ENCODE measurements around the gene LDLRAD4. TPM values are rescaled to one million over a fixed set of nuclear protein-coding genes. Genes with fewer than 3 reads are reported as not detected.
"Not testable (repeated sequence)": the region's sequence is repeated elsewhere in the genome, so short reads cannot be mapped to it uniquely, and the experiment has no call there.

Gene LDLRAD4
- total RNA-seq, 2 experiments from 2014 or later = 34.3 to 35.7 TPM

- CTCF ChIA-PET; DNase-seq; H3K27ac Mint-ChIP-seq; ATAC-seq; H3K27me3 Mint-ChIP-seq (ENCODE audit: low read depth); H3K4me1 Mint-ChIP-seq (ENCODE audit: low read depth); H3K4me3 Mint-ChIP-seq; POLR2A ChIA-PET: not testable (repeated sequence)
- Mint-ChIP-seq H3K36me3 (ENCODE audit: low read depth) (peaks cover 34% of the 10 kb centered on the region), H3K9me3 (ENCODE audit: insufficient read depth) (peaks cover 16% of the 10 kb centered on the region)
Measured at GRCh38 chr18:13346449-13346848, 127.9 kb downstream of the LDLRAD4 start.

GRCh38 chr18:13353084-13353823, 134.7 kb downstream of the LDLRAD4 start:
- H3K4me1 Mint-ChIP-seq (ENCODE audit: low read depth) = peaks cover 15% of the 10 kb centered on the region
- peaks cover 8% of the 10 kb centered on the region for H3K9me3 Mint-ChIP-seq (ENCODE audit: insufficient read depth)
- peak overlapping the region; percentile 85 for H3K27ac Mint-ChIP-seq
- peak; percentile 61 for ATAC-seq
- no peaks in the 10 kb centered on the region for H3K27me3 Mint-ChIP-seq (ENCODE audit: low read depth)
- peak; percentile 45 for DNase-seq
- POLR2A ChIA-PET = interaction anchor here (0.7 kb wide), 1 partner anchor 85 kb away, joined by 3 read pairs; no protein-coding TSS in a partner anchor
- peaks cover 15% of the 10 kb centered on the region for H3K36me3 Mint-ChIP-seq (ENCODE audit: low read depth)
- CTCF ChIA-PET = interaction anchor here (1.2 to 1.6 kb wide), 4 partner anchors 11 to 137 kb away, joined by 3 to 12 read pairs (median 5); no protein-coding TSS in a partner anchor
- peak overlapping the region; percentile 26 for H3K4me3 Mint-ChIP-seq

GRCh38 chr18:13354402-13354801, 135.8 kb downstream of the LDLRAD4 start:
- no peak for ATAC-seq
- Mint-ChIP-seq H3K27ac (no peak overlapping the region), H3K27me3 (ENCODE audit: low read depth) (no peaks in the 10 kb centered on the region), H3K36me3 (ENCODE audit: low read depth) (peaks cover 11% of the 10 kb centered on the region), H3K9me3 (ENCODE audit: insufficient read depth) (peaks cover 8% of the 10 kb centered on the region), H3K4me1 (ENCODE audit: low read depth) (peaks cover 20% of the 10 kb centered on the region), H3K4me3 (no peak overlapping the region)
- CTCF ChIA-PET = interaction anchor here (1.4 kb wide), 2 partner anchors 10 to 81 kb away, joined by 3 to 6 read pairs; no protein-coding TSS in a partner anchor
- POLR2A ChIA-PET = no interaction called here
- no peak for DNase-seq

GRCh38 chr18:13356032-13356431, 137.5 kb downstream of the LDLRAD4 start:
- H3K4me3 Mint-ChIP-seq = no peak overlapping the region
- H3K36me3 Mint-ChIP-seq (ENCODE audit: low read depth) = peaks cover 4% of the 10 kb centered on the region
- peaks cover 4% of the 10 kb centered on the region for H3K9me3 Mint-ChIP-seq (ENCODE audit: insufficient read depth)
- CTCF ChIA-PET = no interaction called here
- POLR2A ChIA-PET = no interaction called here
- peaks cover 20% of the 10 kb centered on the region for H3K4me1 Mint-ChIP-seq (ENCODE audit: low read depth)
- DNase-seq (no peak), ATAC-seq (no peak)
- H3K27me3 Mint-ChIP-seq (ENCODE audit: low read depth) = no peaks in the 10 kb centered on the region
- no peak overlapping the region for H3K27ac Mint-ChIP-seq

GRCh38 chr18:13357289-13357688, 138.7 kb downstream of the LDLRAD4 start:
- H3K4me1 Mint-ChIP-seq (ENCODE audit: low read depth) = peaks cover 21% of the 10 kb centered on the region
- no peak for ATAC-seq
- no peaks in the 10 kb centered on the region for H3K36me3 Mint-ChIP-seq (ENCODE audit: low read depth)
- no peak overlapping the region for H3K27ac Mint-ChIP-seq
- H3K9me3 Mint-ChIP-seq (ENCODE audit: insufficient read depth) = no peaks in the 10 kb centered on the region
- H3K27me3 Mint-ChIP-seq (ENCODE audit: low read depth) = no peaks in the 10 kb centered on the region
- DNase-seq = no peak
- CTCF ChIA-PET = no interaction called here
- POLR2A ChIA-PET = no interaction called here
- H3K4me3 Mint-ChIP-seq = no peak overlapping the region

GRCh38 chr18:13359210-13359609, 140.7 kb downstream of the LDLRAD4 start:
- Mint-ChIP-seq H3K4me3 (no peak overlapping the region), H3K27ac (no peak overlapping the region), H3K27me3 (ENCODE audit: low read depth) (no peaks in the 10 kb centered on the region), H3K4me1 (ENCODE audit: low read depth) (peaks cover 8% of the 10 kb centered on the region), H3K9me3 (ENCODE audit: insufficient read depth) (no peaks in the 10 kb centered on the region), H3K36me3 (ENCODE audit: low read depth) (no peaks in the 10 kb centered on the region)
- ChIA-PET POLR2A (no interaction called here), CTCF (interaction anchor here (0.6 to 1.4 kb wide), 3 partner anchors 14 to 143 kb away, joined by 3 to 4 read pairs (median 3); no protein-coding TSS in a partner anchor)
- ATAC-seq (no peak), DNase-seq (no peak)

- H3K27ac Mint-ChIP-seq = no peak overlapping the region
- no peaks in the 10 kb centered on the region for H3K27me3 Mint-ChIP-seq (ENCODE audit: low read depth)
- DNase-seq = no peak
- no peaks in the 10 kb centered on the region for H3K36me3 Mint-ChIP-seq (ENCODE audit: low read depth)
- no peak overlapping the region for H3K4me3 Mint-ChIP-seq
- no peaks in the 10 kb centered on the region for H3K9me3 Mint-ChIP-seq (ENCODE audit: insufficient read depth)
- ATAC-seq = no peak
- POLR2A ChIA-PET = no interaction called here
- peaks cover 8% of the 10 kb centered on the region for H3K4me1 Mint-ChIP-seq (ENCODE audit: low read depth)
- CTCF ChIA-PET = interaction anchor here (1.1 to 1.9 kb wide), 2 partner anchors 11 to 12 kb away, joined by 3 to 5 read pairs; no protein-coding TSS in a partner anchor
Measured at GRCh38 chr18:13361431-13361830, 142.9 kb downstream of the LDLRAD4 start.

- ATAC-seq (no peak), DNase-seq (no peak)
- Mint-ChIP-seq H3K27ac (no peak overlapping the region), H3K27me3 (ENCODE audit: low read depth) (no peaks in the 10 kb centered on the region), H3K4me1 (ENCODE audit: low read depth) (peaks cover 8% of the 10 kb centered on the region), H3K36me3 (ENCODE audit: low read depth) (no peaks in the 10 kb centered on the region), H3K9me3 (ENCODE audit: insufficient read depth) (no peaks in the 10 kb centered on the region), H3K4me3 (no peak overlapping the region)
- POLR2A ChIA-PET = no interaction called here
- CTCF ChIA-PET = interaction anchor here (1.1 to 1.9 kb wide), 2 partner anchors 10 to 12 kb away, joined by 3 to 5 read pairs; no protein-coding TSS in a partner anchor
Measured at GRCh38 chr18:13362051-13362450, 143.5 kb downstream of the LDLRAD4 start.

- no peak for DNase-seq
- POLR2A ChIA-PET = no interaction called here
- no peak overlapping the region for H3K4me3 Mint-ChIP-seq
- H3K36me3 Mint-ChIP-seq (ENCODE audit: low read depth) = no peaks in the 10 kb centered on the region
- H3K4me1 Mint-ChIP-seq (ENCODE audit: low read depth) = peaks cover 8% of the 10 kb centered on the region
- no peak overlapping the region for H3K27ac Mint-ChIP-seq
- no peaks in the 10 kb centered on the region for H3K27me3 Mint-ChIP-seq (ENCODE audit: low read depth)
- CTCF ChIA-PET = interaction anchor here (1.9 kb wide), 1 partner anchor 10 kb away, joined by 5 read pairs; no protein-coding TSS in a partner anchor
- ATAC-seq = no peak
- H3K9me3 Mint-ChIP-seq (ENCODE audit: insufficient read depth) = no peaks in the 10 kb centered on the region
Measured at GRCh38 chr18:13362607-13363006, 144.0 kb downstream of the LDLRAD4 start.

GRCh38 chr18:13363359-13363758, 144.8 kb downstream of the LDLRAD4 start:
- Mint-ChIP-seq H3K27ac (no peak overlapping the region), H3K4me1 (ENCODE audit: low read depth) (peaks cover 8% of the 10 kb centered on the region), H3K9me3 (ENCODE audit: insufficient read depth) (no peaks in the 10 kb centered on the region), H3K36me3 (ENCODE audit: low read depth) (no peaks in the 10 kb centered on the region), H3K27me3 (ENCODE audit: low read depth) (no peaks in the 10 kb centered on the region), H3K4me3 (no peak overlapping the region)
- ChIA-PET POLR2A (no interaction called here), CTCF (interaction anchor here (1.5 kb wide), 1 partner anchor 10 kb away, joined by 3 read pairs; no protein-coding TSS in a partner anchor)
- ATAC-seq = no peak
- no peak for DNase-seq

- DNase-seq (no peak), ATAC-seq (no peak)
- ChIA-PET POLR2A (interaction anchor here (1.1 kb wide), 1 partner anchor 12 kb away, joined by 3 read pairs; no protein-coding TSS in a partner anchor), CTCF (interaction anchor here (1.0 to 1.5 kb wide), 3 partner anchors 9 to 13 kb away, joined by 3 to 6 read pairs (median 3); no protein-coding TSS in a partner anchor)
- Mint-ChIP-seq H3K9me3 (ENCODE audit: insufficient read depth) (no peaks in the 10 kb centered on the region), H3K27me3 (ENCODE audit: low read depth) (no peaks in the 10 kb centered on the region), H3K4me3 (no peak overlapping the region), H3K27ac (no peak overlapping the region), H3K36me3 (ENCODE audit: low read depth) (no peaks in the 10 kb centered on the region), H3K4me1 (ENCODE audit: low read depth) (peaks cover 13% of the 10 kb centered on the region)
Measured at GRCh38 chr18:13364721-13365205, 146.2 kb downstream of the LDLRAD4 start.

GRCh38 chr18:13366131-13366530, 147.6 kb downstream of the LDLRAD4 start:
- POLR2A ChIA-PET = no interaction called here
- DNase-seq = no peak
- ATAC-seq = no peak
- CTCF ChIA-PET = no interaction called here
- no peaks in the 10 kb centered on the region for H3K36me3 Mint-ChIP-seq (ENCODE audit: low read depth)
- H3K4me3 Mint-ChIP-seq = no peak overlapping the region
- H3K4me1 Mint-ChIP-seq (ENCODE audit: low read depth) = peaks cover 17% of the 10 kb centered on the region
- no peaks in the 10 kb centered on the region for H3K9me3 Mint-ChIP-seq (ENCODE audit: insufficient read depth)
- H3K27me3 Mint-ChIP-seq (ENCODE audit: low read depth) = no peaks in the 10 kb centered on the region
- H3K27ac Mint-ChIP-seq = no peak overlapping the region

Data from activated CD8-positive, alpha-beta T cell treated with anti-CD3 and anti-CD28 coated beads, Interleukin-2, amount 10 ng/mL, durations not matched to agents 7 days and 5 days (primary cell).